PC-9 (cell line): ENCODE measurements around the gene FKBP6. TPM values are rescaled to one million over a fixed set of nuclear protein-coding genes. Genes with fewer than 3 reads are reported as not detected.
"Not testable (repeated sequence)": the region's sequence is repeated elsewhere in the genome, so short reads cannot be mapped to it uniquely, and the experiment has no call there.

Experiments used
- BruUV-seq: library from RNA; stranded (reverse); fragments of 400-500 nt; replicated peaks from 2 replicates; lab custom pipeline; 2021; lab: Mats Ljungman, UMichigan
- CTCF ChIA-PET: fragments of 300-600 bp; sonication (Branson Sonifier 250); formaldehyde crosslinking; loops from one replicate; lab custom pipeline; 2022; ENCODE audit warnings: antibody characterized with exemption; lab: Charles Lee
- POLR2A ChIA-PET: fragments of 300-600 bp; sonication (Branson Sonifier 250); formaldehyde crosslinking; loops from one replicate; lab custom pipeline; 2022; ENCODE audit warnings: antibody characterized with exemption; ENCODE audit not compliant: unreplicated experiment; lab: Charles Lee
- DNase-seq, 2 experiments: peaks; one replicate each; pipeline versions ENCODE4 v3.0.0 to v3.0.0-alpha.2; 2015 to 2022; ENCODE audit warnings: mixed read lengths in 1 of 2
- H2AFZ ChIP-seq: fragments of 200-600 bp; sonication (generic); 2 replicates; pipeline ENCODE4 v1.8.1; 2017; ENCODE audit warnings: antibody characterized with exemption
- H3F3A ChIP-seq: fragments of 200-600 bp; sonication (generic); 2 replicates; pipeline ENCODE4 v1.8.1; 2017; ENCODE audit warnings: antibody characterized with exemption, mild to moderate bottlenecking, low read depth; ENCODE audit not compliant: insufficient read depth
- H3K27ac ChIP-seq: fragments of 200-600 bp; sonication (generic); 2 replicates; pipeline ENCODE4 v1.6.1; 2016; ENCODE audit warnings: mixed run types
- H3K27me3 ChIP-seq: fragments of 200-600 bp; sonication (generic); 2 replicates; pipeline ENCODE4 v1.6.1; 2016; ENCODE audit warnings: low read depth, mixed run types; ENCODE audit not compliant: insufficient read depth
- H3K36me3 ChIP-seq: fragments of 200-600 bp; sonication (generic); 2 replicates; pipeline ENCODE4 v1.6.1; 2016; ENCODE audit warnings: low read depth, mixed run types
- H3K4me1 ChIP-seq: fragments of 200-600 bp; sonication (generic); replicated peaks from 2 replicates; pipeline ENCODE4 v1.6.1; 2016; ENCODE audit warnings: mixed run types; ENCODE audit not compliant: insufficient read depth
- H3K4me2 ChIP-seq: fragments of 200-600 bp; sonication (generic); 2 replicates; pipeline ENCODE4 v1.6.1; 2017; ENCODE audit warnings: mixed run types
- H3K4me3 ChIP-seq: fragments of 200-600 bp; sonication (generic); 2 replicates; pipeline ENCODE4 v1.6.1; 2016; ENCODE audit warnings: mixed run types
- H3K79me2 ChIP-seq: fragments of 200-600 bp; sonication (generic); 2 replicates; pipeline ENCODE4 v1.6.1; 2017; ENCODE audit warnings: low read depth, mixed run types
- H3K9me2 ChIP-seq: fragments of 200-600 bp; sonication (generic); 2 replicates; pipeline ENCODE4 v1.8.1; 2017; ENCODE audit warnings: mild to moderate bottlenecking; ENCODE audit not compliant: insufficient read depth
- H3K9me3 ChIP-seq: fragments of 200-600 bp; sonication (generic); 2 replicates; pipeline ENCODE4 v1.8.1; 2016; ENCODE audit warnings: low read depth; ENCODE audit not compliant: insufficient read depth
- H4K20me1 ChIP-seq: fragments of 200-600 bp; sonication (generic); 2 replicates; pipeline ENCODE4 v1.8.1; 2017; ENCODE audit not compliant: insufficient read depth
- EZH2 ChIP-seq: fragments of 200-600 bp; sonication (generic); IDR thresholded peaks from 2 replicates; pipeline ENCODE4 v1.8.0; 2017; ENCODE audit warnings: antibody characterized with exemption, low read depth
- intact Hi-C: fragments of 100-400 bp; cut with micrococcal nuclease; formaldehyde crosslinking; loops from one replicate; pipeline ENCODE4 v1.10.0; 2022; ENCODE audit not compliant: unreplicated experiment
- total RNA-seq: library from RNA; stranded (reverse); gene quantifications from 2 replicates; pipeline ENCODE4 v1.2.3, GENCODE V29; 2021
- TF ChIP-seq, protein P1 (sequence below): fragments of 200-600 bp; sonication (generic); conservative IDR thresholded peaks from 2 replicates; pipeline ENCODE4 v1.6.1; 2017; ENCODE audit warnings: mixed run types, antibody characterized with exemption, mild to moderate bottlenecking, moderate library complexity

The FKBP6 gene
- total RNA-seq, 1 experiment from 2014 or later: not detected

GRCh38 chr7:73373741-73374140 lies 45.8 kb downstream of the FKBP6 start:
- Histone ChIP-seq H3K4me3 (no peak overlapping the region), H3K27me3 (peaks cover 2% of the 10 kb centered on the region; the same call in 1 of the 2 replicates), H2AFZ (no peak overlapping the region), H3F3A (no peaks in the 10 kb centered on the region), H3K9me3 (no peaks in the 10 kb centered on the region), H3K27ac (no peak overlapping the region), H3K79me2 (no peaks in the 10 kb centered on the region), H3K9me2 (no peaks in the 10 kb centered on the region), H3K36me3 (no peaks in the 10 kb centered on the region), H3K4me1 (no peaks in the 10 kb centered on the region), H3K4me2 (no peak overlapping the region), H4K20me1 (no peaks in the 10 kb centered on the region)
- TF ChIP-seq, protein P1, sequence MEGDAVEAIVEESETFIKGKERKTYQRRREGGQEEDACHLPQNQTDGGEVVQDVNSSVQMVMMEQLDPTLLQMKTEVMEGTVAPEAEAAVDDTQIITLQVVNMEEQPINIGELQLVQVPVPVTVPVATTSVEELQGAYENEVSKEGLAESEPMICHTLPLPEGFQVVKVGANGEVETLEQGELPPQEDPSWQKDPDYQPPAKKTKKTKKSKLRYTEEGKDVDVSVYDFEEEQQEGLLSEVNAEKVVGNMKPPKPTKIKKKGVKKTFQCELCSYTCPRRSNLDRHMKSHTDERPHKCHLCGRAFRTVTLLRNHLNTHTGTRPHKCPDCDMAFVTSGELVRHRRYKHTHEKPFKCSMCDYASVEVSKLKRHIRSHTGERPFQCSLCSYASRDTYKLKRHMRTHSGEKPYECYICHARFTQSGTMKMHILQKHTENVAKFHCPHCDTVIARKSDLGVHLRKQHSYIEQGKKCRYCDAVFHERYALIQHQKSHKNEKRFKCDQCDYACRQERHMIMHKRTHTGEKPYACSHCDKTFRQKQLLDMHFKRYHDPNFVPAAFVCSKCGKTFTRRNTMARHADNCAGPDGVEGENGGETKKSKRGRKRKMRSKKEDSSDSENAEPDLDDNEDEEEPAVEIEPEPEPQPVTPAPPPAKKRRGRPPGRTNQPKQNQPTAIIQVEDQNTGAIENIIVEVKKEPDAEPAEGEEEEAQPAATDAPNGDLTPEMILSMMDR: no peak
- TF ChIP-seq EZH2: no peak
- CTCF ChIA-PET: no interaction called here
- BruUV-seq: no TSS peak
- POLR2A ChIA-PET: no interaction called here
- no peak for DNase-seq
- intact Hi-C loops: no loop called here

DNA sequence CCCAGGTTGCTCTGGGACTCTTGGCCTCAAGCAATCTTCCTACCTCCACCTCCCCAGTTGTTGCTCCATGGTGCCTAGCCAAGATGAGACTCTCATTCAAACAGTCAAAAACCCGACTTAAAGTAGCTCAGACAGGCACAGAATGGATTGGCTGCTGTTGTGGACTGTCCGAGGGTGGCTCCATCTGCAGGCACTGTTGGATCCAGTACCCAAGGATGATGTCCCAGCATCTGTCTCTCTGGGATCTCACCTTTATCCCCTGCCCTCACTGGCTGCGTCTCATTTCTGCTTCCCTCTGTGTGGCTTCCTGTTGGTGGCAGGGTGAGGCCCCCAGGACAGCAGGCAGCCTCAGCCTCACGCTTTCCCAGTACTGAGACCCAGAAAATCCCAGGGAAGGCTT lies 48.3 kb downstream of the FKBP6 start:
- H3K4me3 ChIP-seq, H3K36me3 ChIP-seq, H3K79me2 ChIP-seq, H3F3A ChIP-seq, H3K4me2 ChIP-seq, BruUV-seq, H3K27me3 ChIP-seq, CTCF ChIA-PET, H3K9me2 ChIP-seq, POLR2A ChIA-PET, intact Hi-C loops, H3K9me3 ChIP-seq, DNase-seq, H3K4me1 ChIP-seq, H4K20me1 ChIP-seq, H3K27ac ChIP-seq, H2AFZ ChIP-seq: not testable (repeated sequence)

- Histone ChIP-seq H3K36me3 (no peaks in the 10 kb centered on the region), H3K4me2 (no peak overlapping the region), H3K9me2 (no peaks in the 10 kb centered on the region), H3K9me3 (no peaks in the 10 kb centered on the region), H3K79me2 (no peaks in the 10 kb centered on the region), H3F3A (no peaks in the 10 kb centered on the region), H4K20me1 (no peaks in the 10 kb centered on the region), H3K27ac (no peak overlapping the region), H3K4me3 (no peak overlapping the region), H2AFZ (no peak overlapping the region), H3K4me1 (no peaks in the 10 kb centered on the region), H3K27me3 (peaks cover 15% of the 10 kb centered on the region; the same call in 1 of the 2 replicates)
- no TSS peak for BruUV-seq
- ChIA-PET POLR2A (no interaction called here), CTCF (no interaction called here)
- TF ChIP-seq, protein P1: no peak
- TF ChIP-seq EZH2: no peak
- DNase-seq: no peak
- intact Hi-C loops: no loop called here
Observed at GRCh38 chr7:73376671-73377412, 48.9 kb downstream of the FKBP6 start.

- H3K9me3 ChIP-seq, H3K27ac ChIP-seq, H3K9me2 ChIP-seq, BruUV-seq, H3F3A ChIP-seq, H3K36me3 ChIP-seq, DNase-seq, H3K4me1 ChIP-seq, H3K79me2 ChIP-seq, H3K4me3 ChIP-seq, CTCF ChIA-PET, POLR2A ChIA-PET, intact Hi-C loops, H3K4me2 ChIP-seq, H2AFZ ChIP-seq, H4K20me1 ChIP-seq: not testable (repeated sequence)
- H3K27me3 ChIP-seq: peaks cover 16% of the 10 kb centered on the region; the same call in 1 of the 2 replicates
Observed at GRCh38 chr7:73377413-73378200, 49.6 kb downstream of the FKBP6 start.
